K562 (cell line): ENCODE measurements around the gene GORASP2. TPM values are rescaled to one million over a fixed set of nuclear protein-coding genes. Genes with fewer than 3 reads are reported as not detected.

Experiments used
- ARNT ChIP-seq, 2 experiments: fragments of 450-650 bp; IDR thresholded peaks; 2 replicates each; pipeline ENCODE4 v1.6.1; 2016; ENCODE audit warnings: mild to moderate bottlenecking in 1 of 2
- GTF2A2 ChIP-seq: IDR thresholded peaks from 2 replicates; pipeline ENCODE4 v1.6.1; 2016; ENCODE audit warnings: mild to moderate bottlenecking, missing genetic modification characterization, missing compliant biosample characterization
- HDGF ChIP-seq: fragments of 450-650 bp; IDR thresholded peaks from 2 replicates; pipeline ENCODE4 v1.6.1; 2016
- HMG20B ChIP-seq: fragments of 250-450 bp; sonication (Bioruptor Pico); IDR thresholded peaks from 2 replicates; pipeline ENCODE4 v1.5.0; 2021; ENCODE audit warnings: mild to moderate bottlenecking
- KLF16 ChIP-seq: IDR thresholded peaks from 2 replicates; pipeline ENCODE4 v1.6.1; 2016; ENCODE audit warnings: antibody characterized with exemption
- LEF1 ChIP-seq: fragments of 450-650 bp; IDR thresholded peaks from 2 replicates; pipeline ENCODE4 v1.6.1; 2016; ENCODE audit warnings: mild to moderate bottlenecking
- MEF2D ChIP-seq: conservative IDR thresholded peaks from 2 replicates; pipeline ENCODE4 v1.6.1; 2016; ENCODE audit warnings: low read depth, missing genetic modification characterization, missing compliant biosample characterization
- MTA1 ChIP-seq: fragments of 450-650 bp; IDR thresholded peaks from 2 replicates; pipeline ENCODE4 v1.6.1; 2017; ENCODE audit warnings: borderline replicate concordance
- NFXL1 ChIP-seq: fragments of 450-650 bp; formaldehyde crosslinking; IDR thresholded peaks from 2 replicates; pipeline ENCODE4 v1.4.0; 2021; ENCODE audit warnings: mild to moderate bottlenecking
- PCBP1 ChIP-seq: fragments of 200-400 bp; formaldehyde crosslinking; IDR thresholded peaks from 2 replicates; pipeline ENCODE4 v1.6.1; 2018; ENCODE audit warnings: mild to moderate bottlenecking, low read depth, low read length; ENCODE audit not compliant: poor library complexity, severe bottlenecking
- ZBTB7A ChIP-seq: IDR thresholded peaks from 2 replicates; pipeline ENCODE4 v1.6.1; 2011; ENCODE audit warnings: low read depth, mild to moderate bottlenecking, low read length, moderate library complexity, borderline replicate concordance; ENCODE audit not compliant: control insufficient read depth
- ZZZ3 ChIP-seq: fragments of 450-650 bp; IDR thresholded peaks from 2 replicates; pipeline ENCODE4 v1.6.1; 2016; ENCODE audit warnings: antibody characterized with exemption, mild to moderate bottlenecking, moderate library complexity
- polyA plus RNA-seq, 8 experiments: library from polyadenylated mRNA; depleted of rRNA in 4 of 8; stranded (reverse) in 5 of 8; unstranded in 3 of 8; fragments of >200 nt; fragmentation: Nextera tagmentation in 2 of 8; fragmentation: Illumina TruSeq in 1 of 8; extraction: Ambion mirVana in 2 of 8; extraction: Trizol in 1 of 8; gene quantifications; 2 replicates each; pipeline versions ENCODE4 v1.2.1 to v1.2.3, GENCODE V29; 2011 to 2014; ENCODE audit warnings: inconsistent platforms in 1 of 8, missing spikeins in 1 of 8
- total RNA-seq, 7 experiments: library from RNA; depleted of rRNA in 6 of 7; stranded (reverse); fragments of >200 nt in 6 of 7; fragmentation: Illumina TruSeq in 2 of 7; extraction: Trizol in 2 of 7; gene quantifications; 2 replicates each; pipeline versions ENCODE4 v1.2.1 to v1.2.3, GENCODE V29; 2011 to 2021; ENCODE audit warnings: low replicate concordance in 1 of 7
- TF ChIP-seq, protein P1 (sequence below): fragments of 200-800 bp; sonication (Bioruptor generic); IDR thresholded peaks from 2 replicates; pipeline ENCODE4 v1.6.1; 2016; ENCODE audit warnings: missing genetic modification characterization, missing compliant biosample characterization
- TF ChIP-seq, protein P2 (sequence below): fragments of 450-650 bp; IDR thresholded peaks from 2 replicates; pipeline ENCODE4 v1.6.1; 2016; ENCODE audit warnings: antibody characterized with exemption
- TF ChIP-seq, protein P3 (sequence below): fragments of 450-650 bp; IDR thresholded peaks from one replicate; pipeline ENCODE4 v1.6.1; 2018; ENCODE audit warnings: mild to moderate bottlenecking, moderate library complexity; ENCODE audit not compliant: partially characterized antibody
- TF ChIP-seq, protein P4 (sequence below): sonication (generic); formaldehyde crosslinking; IDR thresholded peaks from 2 replicates; pipeline ENCODE4 v1.8.0; 2022; ENCODE audit warnings: mild to moderate bottlenecking, missing genetic modification reagents
- TF ChIP-seq, protein P5 (sequence below): sonication (generic); formaldehyde crosslinking; IDR thresholded peaks from 2 replicates; pipeline ENCODE4 v1.8.1; 2023; ENCODE audit warnings: mild to moderate bottlenecking, missing genetic modification reagents

The GORASP2 gene
- total and polyA plus RNA-seq, 9 of the 15 experiments (the other 6 are each of a cell fraction or from before 2014, with no cell fraction given), result 27.4 to 180 (median 59.6) TPM

DNA sequence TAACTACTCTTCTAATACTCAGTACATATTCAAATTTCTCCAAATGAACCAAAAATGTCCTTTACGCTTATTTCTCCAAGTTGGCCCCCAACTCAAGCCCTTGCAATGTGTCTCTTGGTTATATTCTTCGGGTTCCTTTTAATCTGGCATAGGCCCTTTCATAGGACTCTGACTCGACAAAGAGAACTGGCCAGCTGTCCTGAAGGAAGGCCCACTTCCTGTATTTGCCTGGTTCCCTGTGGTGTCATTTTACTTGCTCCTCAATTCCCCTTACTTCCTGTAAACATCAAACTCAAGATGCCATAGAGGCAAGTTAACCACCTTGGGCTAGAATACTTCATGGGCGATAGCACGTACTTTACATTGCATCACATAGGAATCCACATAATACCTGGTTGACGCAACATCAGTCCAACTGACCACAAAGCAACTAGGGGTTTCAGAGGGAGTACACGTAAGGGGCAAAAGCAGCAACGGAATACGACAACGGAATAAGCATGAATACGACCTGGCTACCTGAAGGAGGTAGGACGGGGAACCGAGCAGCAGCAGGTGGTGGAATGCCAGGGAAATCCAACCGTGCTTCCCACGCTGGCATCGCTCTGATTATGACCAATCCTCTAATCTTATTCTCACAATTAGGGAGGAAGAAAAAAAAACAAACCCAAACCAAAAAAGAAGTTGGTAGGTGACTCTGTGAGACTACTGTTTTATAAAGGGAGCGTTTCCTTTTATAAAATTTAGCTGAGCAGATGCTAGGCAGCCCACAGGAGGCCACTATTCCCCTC is 823 bp upstream of the GORASP2 start (continued):
- TF ChIP-seq, protein P1, sequence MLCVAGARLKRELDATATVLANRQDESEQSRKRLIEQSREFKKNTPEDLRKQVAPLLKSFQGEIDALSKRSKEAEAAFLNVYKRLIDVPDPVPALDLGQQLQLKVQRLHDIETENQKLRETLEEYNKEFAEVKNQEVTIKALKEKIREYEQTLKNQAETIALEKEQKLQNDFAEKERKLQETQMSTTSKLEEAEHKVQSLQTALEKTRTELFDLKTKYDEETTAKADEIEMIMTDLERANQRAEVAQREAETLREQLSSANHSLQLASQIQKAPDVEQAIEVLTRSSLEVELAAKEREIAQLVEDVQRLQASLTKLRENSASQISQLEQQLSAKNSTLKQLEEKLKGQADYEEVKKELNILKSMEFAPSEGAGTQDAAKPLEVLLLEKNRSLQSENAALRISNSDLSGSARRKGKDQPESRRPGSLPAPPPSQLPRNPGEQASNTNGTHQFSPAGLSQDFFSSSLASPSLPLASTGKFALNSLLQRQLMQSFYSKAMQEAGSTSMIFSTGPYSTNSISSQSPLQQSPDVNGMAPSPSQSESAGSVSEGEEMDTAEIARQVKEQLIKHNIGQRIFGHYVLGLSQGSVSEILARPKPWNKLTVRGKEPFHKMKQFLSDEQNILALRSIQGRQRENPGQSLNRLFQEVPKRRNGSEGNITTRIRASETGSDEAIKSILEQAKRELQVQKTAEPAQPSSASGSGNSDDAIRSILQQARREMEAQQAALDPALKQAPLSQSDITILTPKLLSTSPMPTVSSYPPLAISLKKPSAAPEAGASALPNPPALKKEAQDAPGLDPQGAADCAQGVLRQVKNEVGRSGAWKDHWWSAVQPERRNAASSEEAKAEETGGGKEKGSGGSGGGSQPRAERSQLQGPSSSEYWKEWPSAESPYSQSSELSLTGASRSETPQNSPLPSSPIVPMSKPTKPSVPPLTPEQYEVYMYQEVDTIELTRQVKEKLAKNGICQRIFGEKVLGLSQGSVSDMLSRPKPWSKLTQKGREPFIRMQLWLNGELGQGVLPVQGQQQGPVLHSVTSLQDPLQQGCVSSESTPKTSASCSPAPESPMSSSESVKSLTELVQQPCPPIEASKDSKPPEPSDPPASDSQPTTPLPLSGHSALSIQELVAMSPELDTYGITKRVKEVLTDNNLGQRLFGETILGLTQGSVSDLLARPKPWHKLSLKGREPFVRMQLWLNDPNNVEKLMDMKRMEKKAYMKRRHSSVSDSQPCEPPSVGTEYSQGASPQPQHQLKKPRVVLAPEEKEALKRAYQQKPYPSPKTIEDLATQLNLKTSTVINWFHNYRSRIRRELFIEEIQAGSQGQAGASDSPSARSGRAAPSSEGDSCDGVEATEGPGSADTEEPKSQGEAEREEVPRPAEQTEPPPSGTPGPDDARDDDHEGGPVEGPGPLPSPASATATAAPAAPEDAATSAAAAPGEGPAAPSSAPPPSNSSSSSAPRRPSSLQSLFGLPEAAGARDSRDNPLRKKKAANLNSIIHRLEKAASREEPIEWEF (CRISPR knock-in tag), result no peak
- TF ChIP-seq, protein P2, sequence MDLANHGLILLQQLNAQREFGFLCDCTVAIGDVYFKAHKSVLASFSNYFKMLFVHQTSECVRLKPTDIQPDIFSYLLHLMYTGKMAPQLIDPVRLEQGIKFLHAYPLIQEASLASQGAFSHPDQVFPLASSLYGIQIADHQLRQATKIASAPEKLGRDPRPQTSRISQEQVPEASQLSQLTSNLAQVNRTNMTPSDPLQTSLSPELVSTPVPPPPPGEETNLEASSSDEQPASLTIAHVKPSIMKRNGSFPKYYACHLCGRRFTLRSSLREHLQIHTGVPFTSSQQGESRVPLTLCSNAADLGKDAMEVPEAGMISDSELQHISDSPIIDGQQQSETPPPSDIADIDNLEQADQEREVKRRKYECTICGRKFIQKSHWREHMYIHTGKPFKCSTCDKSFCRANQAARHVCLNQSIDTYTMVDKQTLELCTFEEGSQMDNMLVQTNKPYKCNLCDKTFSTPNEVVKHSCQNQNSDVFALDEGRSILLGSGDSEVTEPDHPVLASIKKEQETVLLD, result 0 out of 2 replicates have a peak, but pooled peaks have one; percentile 48
- TF ChIP-seq, protein P3, sequence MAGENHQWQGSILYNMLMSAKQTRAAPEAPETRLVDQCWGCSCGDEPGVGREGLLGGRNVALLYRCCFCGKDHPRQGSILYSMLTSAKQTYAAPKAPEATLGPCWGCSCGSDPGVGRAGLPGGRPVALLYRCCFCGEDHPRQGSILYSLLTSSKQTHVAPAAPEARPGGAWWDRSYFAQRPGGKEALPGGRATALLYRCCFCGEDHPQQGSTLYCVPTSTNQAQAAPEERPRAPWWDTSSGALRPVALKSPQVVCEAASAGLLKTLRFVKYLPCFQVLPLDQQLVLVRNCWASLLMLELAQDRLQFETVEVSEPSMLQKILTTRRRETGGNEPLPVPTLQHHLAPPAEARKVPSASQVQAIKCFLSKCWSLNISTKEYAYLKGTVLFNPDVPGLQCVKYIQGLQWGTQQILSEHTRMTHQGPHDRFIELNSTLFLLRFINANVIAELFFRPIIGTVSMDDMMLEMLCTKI, result no peak
- TF ChIP-seq ARNT (IDR thresholded peaks at IDR 0.05), result peak; percentile 29 to 38; a peak in 2 of 4 replicates
- TF ChIP-seq HMG20B, result no peak
- no peak for TF ChIP-seq ZBTB7A
- TF ChIP-seq GTF2A2, result peak; percentile 41; the same call in 1 of the 2 replicates
- no peak for TF ChIP-seq ZZZ3
- peak; percentile 55; the same call in 1 of the 2 replicates for TF ChIP-seq HDGF
- no peak for TF ChIP-seq PCBP1
- TF ChIP-seq, protein P4, sequence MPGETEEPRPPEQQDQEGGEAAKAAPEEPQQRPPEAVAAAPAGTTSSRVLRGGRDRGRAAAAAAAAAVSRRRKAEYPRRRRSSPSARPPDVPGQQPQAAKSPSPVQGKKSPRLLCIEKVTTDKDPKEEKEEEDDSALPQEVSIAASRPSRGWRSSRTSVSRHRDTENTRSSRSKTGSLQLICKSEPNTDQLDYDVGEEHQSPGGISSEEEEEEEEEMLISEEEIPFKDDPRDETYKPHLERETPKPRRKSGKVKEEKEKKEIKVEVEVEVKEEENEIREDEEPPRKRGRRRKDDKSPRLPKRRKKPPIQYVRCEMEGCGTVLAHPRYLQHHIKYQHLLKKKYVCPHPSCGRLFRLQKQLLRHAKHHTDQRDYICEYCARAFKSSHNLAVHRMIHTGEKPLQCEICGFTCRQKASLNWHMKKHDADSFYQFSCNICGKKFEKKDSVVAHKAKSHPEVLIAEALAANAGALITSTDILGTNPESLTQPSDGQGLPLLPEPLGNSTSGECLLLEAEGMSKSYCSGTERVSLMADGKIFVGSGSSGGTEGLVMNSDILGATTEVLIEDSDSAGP (CRISPR knock-in tag), result peak; percentile 39; the same call in 1 of the 2 replicates
- TF ChIP-seq MEF2D, result no peak
- TF ChIP-seq MTA1, result 0 out of 2 replicates have a peak, but pooled peaks have one; percentile 15
- TF ChIP-seq LEF1, result peak; percentile 14; the same call in 1 of the 2 replicates
- peak; percentile 38; the same call in 1 of the 2 replicates for TF ChIP-seq NFXL1 (CRISPR knock-in tag)
- TF ChIP-seq, protein P5, sequence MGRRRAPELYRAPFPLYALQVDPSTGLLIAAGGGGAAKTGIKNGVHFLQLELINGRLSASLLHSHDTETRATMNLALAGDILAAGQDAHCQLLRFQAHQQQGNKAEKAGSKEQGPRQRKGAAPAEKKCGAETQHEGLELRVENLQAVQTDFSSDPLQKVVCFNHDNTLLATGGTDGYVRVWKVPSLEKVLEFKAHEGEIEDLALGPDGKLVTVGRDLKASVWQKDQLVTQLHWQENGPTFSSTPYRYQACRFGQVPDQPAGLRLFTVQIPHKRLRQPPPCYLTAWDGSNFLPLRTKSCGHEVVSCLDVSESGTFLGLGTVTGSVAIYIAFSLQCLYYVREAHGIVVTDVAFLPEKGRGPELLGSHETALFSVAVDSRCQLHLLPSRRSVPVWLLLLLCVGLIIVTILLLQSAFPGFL (CRISPR knock-in tag), result 0 out of 2 replicates have a peak, but pooled peaks have one; percentile 57
- no peak for TF ChIP-seq KLF16
